Activated naive CD4-positive, alpha-beta T cell treated with anti-CD3 and anti-CD28 coated beads, Interleukin-2, amount 10 ng/mL, durations not matched to agents 7 days and 5 days (primary cell): ENCODE data around the gene TAT.
"Not testable (repeated sequence)": the region's sequence is repeated elsewhere in the genome, so short reads cannot be mapped to it uniquely, and the experiment has no call there.

Source experiments
- CTCF ChIA-PET: fragments of 350-600 bp; sonication (Branson Sonifier 250); formaldehyde crosslinking; loops from one replicate; lab custom pipeline; 2021; ENCODE audit warnings: antibody characterized with exemption; lab: Charles Lee
- DNase-seq: peaks from one replicate; pipeline ENCODE4 v3.0.0-alpha.2; 2020
- H3K27ac Mint-ChIP-seq: one replicate; pipeline ENCODE4 v1.8.0; 2021; ENCODE audit warnings: mild to moderate bottlenecking, moderate library complexity, mixed read lengths
- H3K27me3 Mint-ChIP-seq: one replicate; pipeline ENCODE4 v1.8.0; 2021; ENCODE audit warnings: mild to moderate bottlenecking, mixed read lengths
- H3K36me3 Mint-ChIP-seq: one replicate; pipeline ENCODE4 v1.8.0; 2021; ENCODE audit warnings: mixed read lengths
- H3K4me1 Mint-ChIP-seq: one replicate; pipeline ENCODE4 v1.8.0; 2021; ENCODE audit warnings: mixed read lengths
- H3K4me3 Mint-ChIP-seq: one replicate; pipeline ENCODE4 v1.8.0; 2021; ENCODE audit warnings: mild to moderate bottlenecking, moderate library complexity, mixed read lengths
- H3K9me3 Mint-ChIP-seq: one replicate; pipeline ENCODE4 v1.8.0; 2021; ENCODE audit warnings: mixed read lengths

The TAT gene

DNA sequence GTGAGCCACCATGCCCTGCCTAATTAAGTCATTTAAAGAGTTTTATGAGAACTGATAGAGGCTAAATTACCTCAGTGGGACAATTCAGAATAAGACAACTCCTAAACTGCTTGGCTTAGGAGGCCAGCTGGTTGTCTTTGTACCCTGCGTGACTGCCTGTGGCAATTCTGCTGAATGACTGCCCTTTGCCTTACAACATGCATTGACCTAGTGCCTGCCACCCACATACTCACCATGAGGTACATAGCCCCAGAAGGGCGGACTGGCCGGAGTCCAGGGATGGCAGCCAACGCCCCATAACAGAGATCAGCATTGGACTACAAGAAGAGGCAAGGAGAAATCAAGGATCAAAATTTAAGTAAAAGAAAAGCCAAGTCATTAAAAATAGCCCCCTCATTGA lies 7.3 kb downstream of the TAT start:
- CTCF ChIA-PET = interaction anchor here (1.5 kb wide), 1 partner anchor 41 kb away, joined by 10 read pairs; no protein-coding TSS in a partner anchor
- Mint-ChIP-seq H3K4me1 (peaks cover 13% of the 10 kb centered on the region), H3K4me3 (no peak overlapping the region)

DNA sequence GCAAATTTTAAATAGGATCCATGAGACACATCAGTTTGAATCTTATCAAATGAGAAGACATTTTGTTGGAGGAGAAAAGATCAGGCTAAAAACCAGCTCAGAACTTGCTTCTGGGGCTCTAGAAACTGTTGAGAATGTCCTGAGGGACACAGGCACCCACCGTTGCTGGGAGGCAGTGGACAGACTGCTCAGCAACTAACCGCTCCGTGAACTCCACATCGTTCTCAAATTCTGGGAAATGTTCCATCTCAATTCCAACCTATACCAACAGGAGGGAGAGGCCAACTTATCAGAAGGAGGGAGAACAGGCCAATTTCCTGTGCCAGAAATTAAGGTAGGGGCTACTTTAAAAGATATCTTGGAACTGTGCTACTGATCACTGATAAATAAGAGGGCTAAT lies 8.3 kb downstream of the TAT start:
- Mint-ChIP-seq H3K9me3 (no peaks in the 10 kb centered on the region), H3K4me3 (no peak overlapping the region), H3K36me3 (no peaks in the 10 kb centered on the region), H3K4me1 (peaks cover 19% of the 10 kb centered on the region), H3K27me3 (peaks cover 35% of the 10 kb centered on the region), H3K27ac (no peak overlapping the region)
- CTCF ChIA-PET = interaction anchor here (1.5 kb wide), 1 partner anchor 42 kb away, joined by 10 read pairs; no protein-coding TSS in a partner anchor
- DNase-seq = no peak

More for the DNA sequence above, 7.3 kb downstream of the TAT start:
- no peak overlapping the region for H3K27ac Mint-ChIP-seq
- H3K36me3 Mint-ChIP-seq = no peaks in the 10 kb centered on the region
- no peak for DNase-seq
- H3K9me3 Mint-ChIP-seq = no peaks in the 10 kb centered on the region
- peaks cover 36% of the 10 kb centered on the region for H3K27me3 Mint-ChIP-seq

DNA sequence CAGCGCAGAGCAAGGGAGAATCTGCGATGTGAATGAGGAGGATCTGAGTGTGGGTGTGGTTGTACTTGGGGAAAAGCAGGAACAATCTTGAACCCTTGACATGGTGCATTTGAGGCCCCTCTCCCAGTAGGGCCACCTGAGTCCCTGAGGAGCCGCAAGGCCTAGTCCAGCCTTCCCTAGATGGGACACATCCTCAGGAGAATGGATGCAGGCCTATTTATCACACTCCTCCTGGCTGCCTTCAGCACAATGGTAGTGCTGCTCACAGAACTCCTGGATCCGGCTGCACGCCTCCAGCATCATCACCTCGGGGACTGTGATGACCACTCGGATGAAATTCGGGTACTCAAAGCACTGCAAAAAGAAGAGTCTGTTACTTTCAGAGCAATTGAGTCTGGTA lies 9.0 kb downstream of the TAT start:
- peaks cover 19% of the 10 kb centered on the region for H3K4me1 Mint-ChIP-seq
- CTCF ChIA-PET = interaction anchor here (3.8 kb wide), 1 partner anchor 42 kb away, joined by 73 read pairs; no protein-coding TSS in a partner anchor
- H3K27me3 Mint-ChIP-seq = peaks cover 32% of the 10 kb centered on the region
- H3K27ac Mint-ChIP-seq = no peak overlapping the region
- no peak overlapping the region for H3K4me3 Mint-ChIP-seq
- H3K9me3 Mint-ChIP-seq = no peaks in the 10 kb centered on the region
- no peak for DNase-seq
- H3K36me3 Mint-ChIP-seq = no peaks in the 10 kb centered on the region

DNA sequence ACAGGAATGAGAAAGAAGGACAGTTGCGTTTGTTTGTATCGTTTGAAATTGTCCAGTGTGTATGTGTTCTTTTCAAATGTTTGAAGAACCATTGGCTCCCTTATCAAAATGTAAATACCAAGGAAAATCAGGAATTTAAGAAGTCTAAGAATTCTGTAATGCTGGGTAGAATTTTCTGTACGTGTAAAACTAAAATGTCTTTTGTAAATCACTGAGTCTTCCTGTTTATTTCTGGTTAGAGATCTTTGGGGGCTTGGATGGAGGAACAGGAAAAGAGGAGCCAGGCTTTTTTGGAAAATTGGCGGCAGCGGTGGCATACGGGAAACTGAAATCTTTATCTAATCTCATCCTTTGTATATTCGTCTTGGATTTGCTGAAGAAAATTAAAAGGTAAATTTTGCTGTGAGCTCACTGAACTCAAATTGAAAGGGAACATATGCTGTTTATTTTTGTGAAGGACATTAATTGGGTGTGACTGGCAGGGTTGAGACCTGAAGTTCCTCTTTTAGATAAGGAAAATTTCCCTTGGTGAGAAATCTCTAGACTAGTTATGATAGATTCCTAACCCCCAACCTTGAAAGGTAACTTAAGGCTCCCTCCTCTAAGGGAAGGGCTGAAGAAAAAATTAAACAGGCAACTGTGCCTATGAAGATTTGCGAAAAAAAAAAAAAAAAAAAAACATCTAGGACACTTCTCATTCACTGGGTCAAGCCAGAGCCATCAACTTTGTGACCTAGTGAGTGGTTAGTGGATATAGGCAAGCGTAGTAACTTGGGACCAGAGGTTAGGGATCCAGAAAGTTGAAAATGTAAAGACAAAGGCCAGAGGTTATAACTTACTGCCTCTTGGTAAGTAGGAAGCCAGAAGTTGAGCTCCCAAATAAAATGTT lies 10.8 kb downstream of the TAT start:
- H3K4me1 Mint-ChIP-seq = peaks cover 19% of the 10 kb centered on the region
- H3K27ac Mint-ChIP-seq = peak overlapping the region; percentile 94
- CTCF ChIA-PET = interaction anchor here (1.0 to 3.8 kb wide), 7 partner anchors 20 to 397 kb away, joined by 3 to 73 read pairs (median 4); no protein-coding TSS in a partner anchor
- H3K27me3 Mint-ChIP-seq = peaks cover 23% of the 10 kb centered on the region
- no peak for DNase-seq
- H3K4me3 Mint-ChIP-seq = peak overlapping the region; percentile 84
- H3K9me3 Mint-ChIP-seq = peaks cover 12% of the 10 kb centered on the region
- no peaks in the 10 kb centered on the region for H3K36me3 Mint-ChIP-seq

DNA sequence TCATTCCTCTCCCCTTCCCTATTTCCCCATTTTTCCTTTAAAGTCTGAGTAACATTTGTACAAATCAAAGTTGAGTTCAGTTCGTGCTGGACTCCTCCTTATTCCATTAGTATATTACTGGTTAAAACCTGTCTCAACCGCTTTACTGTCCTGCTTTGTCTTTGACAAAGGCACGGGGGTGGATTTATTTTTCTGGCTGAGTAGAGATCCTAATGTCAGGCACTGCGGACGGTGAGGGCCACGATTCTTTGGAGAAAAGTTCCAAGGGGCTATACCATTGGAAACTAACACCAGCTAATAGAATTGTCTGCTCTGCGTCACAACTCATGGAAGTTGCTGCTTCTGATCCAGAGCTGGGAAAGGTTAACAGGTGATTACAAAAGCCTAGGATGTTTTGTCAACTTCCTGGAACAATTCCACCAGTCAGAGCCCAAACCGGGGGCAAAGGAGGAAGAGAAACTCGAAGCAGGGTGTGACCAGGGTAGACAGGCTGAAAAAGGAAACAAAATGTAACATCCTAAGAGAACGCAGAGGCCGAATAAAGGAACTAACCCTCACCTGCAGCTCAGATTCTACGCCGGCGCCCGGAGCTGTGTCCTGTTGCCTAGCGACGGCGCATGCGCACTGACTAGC lies 12.4 kb downstream of the TAT start:
- CTCF ChIA-PET = interaction anchor here (0.8 to 3.8 kb wide), 9 partner anchors 26 to 399 kb away, joined by 3 to 73 read pairs (median 4); partner anchors contain the start of gene ZNF821
- H3K27ac Mint-ChIP-seq = peak overlapping the region; percentile 94
- peak overlapping the region; percentile 84 for H3K4me3 Mint-ChIP-seq
- DNase-seq = no peak
- peaks cover 15% of the 10 kb centered on the region for H3K27me3 Mint-ChIP-seq
- peaks cover 19% of the 10 kb centered on the region for H3K4me1 Mint-ChIP-seq
- no peaks in the 10 kb centered on the region for H3K36me3 Mint-ChIP-seq
- peaks cover 12% of the 10 kb centered on the region for H3K9me3 Mint-ChIP-seq

DNA sequence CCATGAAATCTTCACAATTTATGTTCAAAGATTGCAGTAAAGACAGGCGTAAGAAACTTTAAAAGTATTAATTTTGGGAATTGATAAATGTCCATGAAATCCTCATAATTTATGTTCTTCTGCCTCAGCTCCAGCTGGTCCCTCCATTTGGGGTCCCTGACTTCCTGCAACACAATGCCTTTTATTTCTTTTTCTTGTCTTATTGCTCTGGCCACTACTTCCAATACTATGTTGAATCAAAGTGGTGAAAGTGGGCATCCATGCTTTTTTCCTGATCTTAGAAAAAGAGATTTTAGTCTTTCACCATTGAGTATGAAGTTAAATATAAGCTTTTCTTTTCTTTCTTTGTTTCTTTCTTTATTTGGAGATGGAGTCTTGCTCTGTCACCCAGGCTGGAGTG lies 14.3 kb downstream of the TAT start:
- no peak overlapping the region for H3K4me3 Mint-ChIP-seq
- no peak for DNase-seq
- CTCF ChIA-PET = no interaction called here
- H3K36me3 Mint-ChIP-seq = no peaks in the 10 kb centered on the region
- H3K4me1 Mint-ChIP-seq = peaks cover 19% of the 10 kb centered on the region
- peaks cover 12% of the 10 kb centered on the region for H3K9me3 Mint-ChIP-seq
- no peak overlapping the region for H3K27ac Mint-ChIP-seq
- H3K27me3 Mint-ChIP-seq = peaks cover 18% of the 10 kb centered on the region

DNA sequence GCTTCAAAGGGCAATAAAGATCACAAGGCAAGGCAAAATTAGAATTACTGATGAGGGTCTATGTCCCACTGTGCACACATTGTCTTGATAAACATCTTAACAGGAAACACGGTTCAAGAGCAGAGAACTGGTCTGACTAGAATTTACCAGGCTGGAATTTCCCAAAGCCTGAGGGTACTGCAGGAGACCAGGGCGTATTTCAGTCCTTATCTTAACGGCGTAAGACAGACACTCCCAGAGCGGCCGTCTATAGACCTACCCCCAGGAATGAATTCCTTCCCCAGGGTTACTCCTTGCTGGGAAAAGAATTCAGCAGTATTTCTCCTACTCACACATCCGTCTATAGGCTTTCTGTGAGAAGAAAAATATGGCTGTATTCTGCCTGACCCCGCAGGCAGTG lies 15.0 kb downstream of the TAT start:
- H3K27me3 Mint-ChIP-seq = peaks cover 22% of the 10 kb centered on the region
- H3K4me1 Mint-ChIP-seq = peaks cover 19% of the 10 kb centered on the region
- CTCF ChIA-PET, H3K36me3 Mint-ChIP-seq, H3K27ac Mint-ChIP-seq, DNase-seq, H3K4me3 Mint-ChIP-seq: not testable (repeated sequence)
- peaks cover 12% of the 10 kb centered on the region for H3K9me3 Mint-ChIP-seq

DNA sequence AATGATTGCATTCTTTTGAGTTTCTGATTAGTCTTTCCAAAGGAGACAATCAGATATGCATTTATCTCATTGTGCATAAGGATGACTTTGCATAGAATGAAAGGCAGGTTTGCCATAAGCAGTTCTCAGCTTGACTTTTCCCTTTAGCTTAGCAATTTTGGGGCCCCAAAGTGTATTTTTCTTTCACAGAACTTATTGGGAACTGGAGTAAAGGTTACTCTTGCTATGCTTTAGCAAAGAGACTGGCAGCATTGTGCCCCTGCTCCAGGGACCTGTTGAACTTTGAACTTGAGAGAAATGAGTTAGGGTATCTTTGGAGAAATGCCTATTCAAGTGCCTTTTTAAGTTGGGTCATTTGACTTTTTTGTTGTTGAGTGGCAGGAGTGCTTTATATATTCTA lies 17.0 kb downstream of the TAT start:
- CTCF ChIA-PET = no interaction called here
- Mint-ChIP-seq H3K27me3 (peaks cover 19% of the 10 kb centered on the region), H3K36me3 (no peaks in the 10 kb centered on the region), H3K27ac (no peak overlapping the region), H3K4me1 (peaks cover 7% of the 10 kb centered on the region), H3K9me3 (peaks cover 12% of the 10 kb centered on the region), H3K4me3 (no peak overlapping the region)
- DNase-seq = no peak

DNA sequence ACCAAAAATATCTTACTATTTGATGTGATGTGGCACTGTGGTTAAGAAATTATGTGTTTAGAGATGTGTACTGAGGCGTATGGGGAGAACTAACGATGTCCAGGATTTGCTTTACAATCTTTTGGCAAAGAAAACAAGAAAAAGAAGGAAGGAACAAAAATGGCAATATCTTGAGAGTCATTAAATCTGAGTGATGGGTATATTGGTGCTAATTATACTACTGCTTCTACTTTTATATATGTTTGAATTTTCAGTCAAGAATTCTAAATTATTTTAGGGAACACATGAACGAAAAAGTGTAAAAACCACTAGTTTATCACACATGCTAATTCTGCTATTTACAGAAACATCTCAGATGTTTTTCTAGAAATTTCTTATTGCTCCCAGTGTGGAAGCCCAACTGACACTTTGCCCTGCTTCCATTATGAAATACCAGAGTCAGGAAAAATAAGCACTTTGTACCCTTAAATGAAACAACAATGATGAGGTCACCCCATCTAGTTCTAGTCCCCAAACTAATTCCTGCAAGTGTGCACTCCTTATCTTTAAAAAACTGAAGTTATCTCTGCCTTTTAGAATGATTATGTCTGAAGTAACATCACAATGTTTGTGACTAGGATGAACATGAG lies 18.8 kb downstream of the TAT start:
- no peak overlapping the region for H3K4me3 Mint-ChIP-seq
- H3K27ac Mint-ChIP-seq = no peak overlapping the region
- DNase-seq = no peak
- CTCF ChIA-PET = no interaction called here
- H3K9me3 Mint-ChIP-seq = peaks cover 12% of the 10 kb centered on the region
- H3K36me3 Mint-ChIP-seq = no peaks in the 10 kb centered on the region
- peaks cover 19% of the 10 kb centered on the region for H3K27me3 Mint-ChIP-seq
- H3K4me1 Mint-ChIP-seq = no peaks in the 10 kb centered on the region

DNA sequence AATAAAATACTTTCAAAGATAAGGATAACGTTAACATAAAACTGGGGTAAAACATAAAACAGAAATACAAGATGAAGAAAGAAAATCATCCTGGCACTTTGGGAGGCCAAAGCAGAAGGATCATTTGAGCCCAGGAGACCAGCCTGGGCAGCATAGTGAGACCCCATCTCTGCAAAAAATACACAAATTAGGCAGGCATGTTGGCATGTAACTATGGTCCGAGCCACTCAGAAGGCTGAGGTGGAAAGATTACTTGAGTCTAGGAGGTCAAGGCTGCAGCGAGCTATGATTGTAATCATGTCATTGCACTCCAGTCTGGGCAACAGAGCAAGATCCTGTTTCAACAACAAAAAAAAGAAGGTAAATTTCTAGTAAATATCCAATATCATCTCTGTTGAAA lies 19.6 kb downstream of the TAT start:
- H3K36me3 Mint-ChIP-seq = no peaks in the 10 kb centered on the region
- no peak overlapping the region for H3K27ac Mint-ChIP-seq
- peaks cover 19% of the 10 kb centered on the region for H3K27me3 Mint-ChIP-seq
- no peak for DNase-seq
- H3K4me3 Mint-ChIP-seq = no peak overlapping the region
- CTCF ChIA-PET = no interaction called here
- H3K4me1 Mint-ChIP-seq = no peaks in the 10 kb centered on the region
- peaks cover 7% of the 10 kb centered on the region for H3K9me3 Mint-ChIP-seq

DNA sequence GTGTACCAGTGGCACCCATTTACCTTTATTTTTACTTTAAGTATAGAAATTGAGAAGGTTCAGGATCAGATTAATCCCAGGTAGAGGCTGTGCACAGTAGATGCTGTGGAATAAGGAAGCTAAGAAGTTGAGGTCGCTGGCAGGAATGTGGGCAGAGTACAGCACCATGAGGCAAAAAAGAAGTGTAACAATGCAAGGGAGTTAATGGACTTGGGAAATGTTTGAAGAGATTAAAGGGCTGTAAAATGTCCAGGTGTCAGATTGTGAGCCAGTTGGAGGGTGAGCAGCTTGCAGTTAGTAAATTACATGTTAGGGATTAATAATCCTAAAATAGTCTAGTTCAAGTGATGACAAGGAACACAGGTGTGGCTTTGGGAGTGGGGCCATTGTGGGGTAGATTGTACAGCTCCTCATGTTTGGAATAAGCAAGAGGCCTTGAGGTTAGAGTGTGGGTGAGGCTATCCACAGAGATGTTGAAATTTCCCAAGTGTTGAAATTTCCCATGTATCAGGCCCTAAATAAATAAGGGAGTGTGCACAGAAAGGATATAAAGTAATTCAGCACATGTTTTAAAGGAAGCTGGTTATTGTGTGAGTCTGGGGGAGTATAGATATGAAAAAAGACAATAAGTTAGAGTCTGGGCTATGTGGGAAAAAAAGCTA lies 21.5 kb downstream of the TAT start:
- no peaks in the 10 kb centered on the region for H3K4me1 Mint-ChIP-seq
- no peak for DNase-seq
- CTCF ChIA-PET = interaction anchor here (0.5 kb wide), 1 partner anchor 25 kb away, joined by 3 read pairs; no protein-coding TSS in a partner anchor
- no peaks in the 10 kb centered on the region for H3K36me3 Mint-ChIP-seq
- H3K27me3 Mint-ChIP-seq = peaks cover 24% of the 10 kb centered on the region
- H3K9me3 Mint-ChIP-seq = no peaks in the 10 kb centered on the region
- no peak overlapping the region for H3K4me3 Mint-ChIP-seq
- no peak overlapping the region for H3K27ac Mint-ChIP-seq

DNA sequence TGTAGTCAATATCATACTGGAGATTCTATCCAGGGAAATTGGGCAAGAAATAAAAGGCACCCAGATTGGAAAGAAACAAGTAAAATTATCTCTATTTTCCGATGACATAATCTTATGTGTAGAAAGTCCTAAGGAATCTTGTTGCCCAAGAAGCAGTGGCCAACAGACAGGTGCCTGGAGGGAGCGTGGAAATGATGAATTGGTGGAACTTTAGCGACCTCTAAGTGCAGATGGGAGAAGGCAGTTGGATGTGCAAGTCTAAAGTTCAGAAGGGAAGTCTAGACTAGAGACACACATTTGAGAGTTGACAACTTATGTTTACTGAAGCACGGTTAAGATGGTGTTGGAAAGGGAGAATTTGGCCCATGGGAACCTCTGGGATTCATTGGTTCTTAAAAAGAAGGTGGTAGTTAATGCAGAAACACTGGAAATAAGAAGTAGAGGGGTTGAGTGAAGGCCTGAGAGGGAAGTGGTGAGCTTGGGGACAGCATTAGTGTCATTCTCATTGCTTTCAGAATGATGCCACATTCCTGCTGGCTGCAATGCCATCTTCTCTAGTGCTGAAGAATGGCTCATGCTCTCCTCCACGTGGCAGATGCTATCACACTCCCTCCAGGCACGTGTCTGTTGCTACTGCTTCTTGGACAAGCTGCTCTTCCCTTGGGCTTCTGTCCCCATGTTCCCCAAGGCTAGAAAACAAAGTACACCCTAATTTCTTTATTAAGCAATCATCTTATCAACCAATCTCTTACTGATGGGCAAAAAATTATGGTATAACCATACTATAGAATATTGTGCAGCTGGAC lies 24.0 kb downstream of the TAT start:
- Mint-ChIP-seq H3K9me3 (no peaks in the 10 kb centered on the region), H3K27ac (no peak overlapping the region), H3K27me3 (peaks cover 18% of the 10 kb centered on the region), H3K4me1 (no peaks in the 10 kb centered on the region), H3K4me3 (no peak overlapping the region), H3K36me3 (no peaks in the 10 kb centered on the region)
- DNase-seq = no peak
- CTCF ChIA-PET = interaction anchor here (0.8 to 1.5 kb wide), 3 partner anchors 32 to 58 kb away, joined by 3 to 4 read pairs (median 4); no protein-coding TSS in a partner anchor

DNA sequence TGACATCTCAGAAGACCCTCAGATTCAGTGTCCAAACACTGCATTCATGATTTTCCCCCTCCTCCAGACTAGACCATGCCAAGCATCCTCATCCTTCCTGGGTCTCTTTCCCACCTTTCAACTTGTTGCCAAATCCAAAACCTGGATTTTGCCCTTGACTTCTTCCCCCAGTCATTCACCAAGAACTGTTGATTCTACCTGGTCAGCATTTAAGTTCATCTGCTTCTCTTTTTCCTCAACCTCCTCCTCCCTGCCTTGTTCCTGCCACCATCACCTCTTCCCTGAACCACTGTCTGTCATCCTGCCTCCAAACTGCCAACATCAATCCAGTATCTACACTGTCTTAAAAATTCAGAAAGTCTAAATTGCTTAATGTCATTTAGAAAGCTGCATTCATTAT lies 29.7 kb downstream of the TAT start:
- no peak for DNase-seq
- CTCF ChIA-PET = no interaction called here

More for the DNA sequence above, 29.7 kb downstream of the TAT start:
- peaks cover 11% of the 10 kb centered on the region for H3K27me3 Mint-ChIP-seq
- H3K36me3 Mint-ChIP-seq = no peaks in the 10 kb centered on the region
- no peaks in the 10 kb centered on the region for H3K9me3 Mint-ChIP-seq
- no peak overlapping the region for H3K27ac Mint-ChIP-seq
- H3K4me3 Mint-ChIP-seq = no peak overlapping the region
- H3K4me1 Mint-ChIP-seq = no peaks in the 10 kb centered on the region
